Stomach (tissue), 9 donors: ENCODE results near the gene SPTBN2. TPM values are rescaled to one million over a fixed set of nuclear protein-coding genes. Genes with fewer than 3 reads are reported as not detected.

Experiments
- DNase-seq, 2 donors: peaks; one replicate each; pipeline versions ENCODE4 v3.0.0 to v3.0.0-alpha.2; 2013 to 2019
- H3K27ac ChIP-seq, 5 donors: fragments of 200-600 bp in 4 of 5; sonication (generic) in 4 of 5; one replicate each; pipeline ENCODE4 v1.5.1; 2013 to 2019; ENCODE audit warnings: mild to moderate bottlenecking in 1 of 5, moderate library complexity in 1 of 5
- H3K27me3 ChIP-seq, 3 donors: fragments of 200-600 bp; sonication (generic); one replicate each; pipeline ENCODE4 v1.5.1; 2017 to 2019; ENCODE audit warnings: mixed run types in 1 of 3
- H3K36me3 ChIP-seq, 4 donors: fragments of 200-600 bp; sonication (generic); 1 replicate in 3 of 4; 2 replicates in 1 of 4; pipeline ENCODE4 v1.5.1; 2016 to 2019
- H3K4me1 ChIP-seq, 4 donors: fragments of 200-600 bp; sonication (generic); one replicate each; pipeline ENCODE4 v1.5.1; 2016 to 2019
- H3K4me3 ChIP-seq, 4 donors: fragments of 200-600 bp; sonication (generic) in 3 of 4; one replicate each; pipeline ENCODE4 v1.5.1; 2016 to 2019; ENCODE audit warnings: mild to moderate bottlenecking in 1 of 4
- H3K9me3 ChIP-seq, 4 donors: fragments of 200-600 bp; sonication (generic); one replicate each; pipeline ENCODE4 v1.5.1; 2016 to 2019
- EP300 ChIP-seq: sonication (generic); formaldehyde crosslinking; IDR thresholded peaks from one replicate; pipeline ENCODE4 v1.6.1; 2017; ENCODE audit warnings: antibody characterized with exemption
- POLR2A ChIP-seq, 4 donors: fragments of 450-650 bp; IDR thresholded peaks; one replicate each; pipeline ENCODE4 v1.6.1; 2016; ENCODE audit warnings: antibody characterized with exemption in 4 of 4, control low read depth in 2 of 4, mild to moderate bottlenecking in 1 of 4, moderate library complexity in 1 of 4
- POLR2AphosphoS5 ChIP-seq, 3 donors: sonication (generic); formaldehyde crosslinking; IDR thresholded peaks; one replicate each; pipeline ENCODE4 v1.6.1; 2016; ENCODE audit warnings: antibody characterized with exemption in 3 of 3
- WGBS, 5 donors: extraction: QIAGEN DNeasy Blood & Tissue Kit in 3 of 5; methylation state at CpG; one replicate each; pipeline versions ENCODE4 v1.1.5 to v1.1.7; 2013 to 2018; 5-methylcytosine and 5-hydroxymethylcytosine counted together
- intact Hi-C: fragments of 100-400 bp; cut with DNase I; formaldehyde crosslinking; loops from one replicate; pipeline ENCODE4 v1.15.1; 2023; ENCODE audit warnings: low total_unique reads
- polyA plus RNA-seq, 3 donors: library from polyadenylated mRNA; stranded (reverse); fragments of 200-250 nt; gene quantifications; one replicate each; pipeline ENCODE4 v1.2.3, GENCODE V29; 2013
- total RNA-seq, 5 donors: library from RNA; depleted of rRNA; stranded (reverse); fragments of >200 nt; gene quantifications; one replicate each; pipeline versions ENCODE4 v1.1.0 to v1.2.3, GENCODE V29; 2014 to 2016
- TF ChIP-seq, protein P1 (sequence below), 7 experiments: fragments of 450-650 bp in 4 of 7; fragments of 200-600 bp in 3 of 7; sonication (generic) in 3 of 7; IDR thresholded peaks; one replicate each; pipeline ENCODE4 v1.5.1; 2016 to 2019; ENCODE audit warnings: antibody characterized with exemption in 7 of 7, control low read depth in 2 of 7, mild to moderate bottlenecking in 1 of 7
- donor health status: healthy with polysubstance abuse.
- donor health status: Bipolar disorder and iron deficiency.
- donor health status: healthy.

The SPTBN2 gene
- total and polyA plus RNA-seq, 8 donors, result 2.4 to 134 (median 10.4) TPM

- no peaks in the 10 kb centered on the region for H3K9me3 ChIP-seq
- intact Hi-C loops, result loop anchor here (10.0 kb wide), 1 partner anchor 284 kb away; no protein-coding TSS in a partner anchor
- H3K36me3 ChIP-seq, result peaks cover 0 to 3% (median 0%) of the 10 kb centered on the region in 4 donors
- no peak overlapping the region for H3K4me3 ChIP-seq
- no peaks in the 10 kb centered on the region for H3K4me1 ChIP-seq
- H3K27me3 ChIP-seq, result no peaks in the 10 kb centered on the region
- no peak for DNase-seq
- WGBS, 5 donors, result 82 to 88% (median 84%) methylated on average over 26 to 28 of the region's 28 CpGs
- no peak overlapping the region for H3K27ac ChIP-seq
- TF ChIP-seq POLR2AphosphoS5 (IDR thresholded peaks at IDR 0.05) (no peak), EP300 (no peak)
- TF ChIP-seq, protein P1, sequence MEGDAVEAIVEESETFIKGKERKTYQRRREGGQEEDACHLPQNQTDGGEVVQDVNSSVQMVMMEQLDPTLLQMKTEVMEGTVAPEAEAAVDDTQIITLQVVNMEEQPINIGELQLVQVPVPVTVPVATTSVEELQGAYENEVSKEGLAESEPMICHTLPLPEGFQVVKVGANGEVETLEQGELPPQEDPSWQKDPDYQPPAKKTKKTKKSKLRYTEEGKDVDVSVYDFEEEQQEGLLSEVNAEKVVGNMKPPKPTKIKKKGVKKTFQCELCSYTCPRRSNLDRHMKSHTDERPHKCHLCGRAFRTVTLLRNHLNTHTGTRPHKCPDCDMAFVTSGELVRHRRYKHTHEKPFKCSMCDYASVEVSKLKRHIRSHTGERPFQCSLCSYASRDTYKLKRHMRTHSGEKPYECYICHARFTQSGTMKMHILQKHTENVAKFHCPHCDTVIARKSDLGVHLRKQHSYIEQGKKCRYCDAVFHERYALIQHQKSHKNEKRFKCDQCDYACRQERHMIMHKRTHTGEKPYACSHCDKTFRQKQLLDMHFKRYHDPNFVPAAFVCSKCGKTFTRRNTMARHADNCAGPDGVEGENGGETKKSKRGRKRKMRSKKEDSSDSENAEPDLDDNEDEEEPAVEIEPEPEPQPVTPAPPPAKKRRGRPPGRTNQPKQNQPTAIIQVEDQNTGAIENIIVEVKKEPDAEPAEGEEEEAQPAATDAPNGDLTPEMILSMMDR (IDR thresholded peaks at IDR 0.05), result no peak
Observed at GRCh38 chr11:66688561-66689534, 40.2 kb downstream of the SPTBN2 start.

DNA sequence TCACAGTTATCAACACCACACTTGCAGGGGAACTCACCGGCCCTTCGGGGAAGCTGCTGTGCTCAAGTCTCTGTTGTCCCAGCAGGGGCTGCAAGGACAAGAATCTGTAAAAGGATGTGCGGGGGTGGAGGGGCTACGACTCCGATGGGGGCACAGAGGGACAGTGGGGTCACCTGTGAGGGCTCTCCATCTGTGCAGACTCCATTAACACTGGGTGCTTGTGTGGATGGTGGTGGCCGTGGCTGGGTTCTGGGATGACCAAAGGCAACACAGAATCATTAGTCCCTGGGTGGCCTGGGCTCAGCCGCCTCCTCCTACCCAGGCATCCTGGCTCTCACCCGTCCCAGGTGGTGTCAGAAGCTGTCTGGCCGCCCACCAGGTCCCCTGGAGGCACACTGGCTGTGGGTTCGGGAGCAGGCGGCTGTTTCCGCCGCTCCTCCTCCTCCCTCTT lies 41.2 kb downstream of the SPTBN2 start:
- Histone ChIP-seq H3K4me1 (no peaks in the 10 kb centered on the region), H3K36me3 (peaks cover 0 to 3% (median 0%) of the 10 kb centered on the region in 4 donors), H3K27me3 (no peaks in the 10 kb centered on the region), H3K27ac (no peak overlapping the region), H3K4me3 (no peak overlapping the region), H3K9me3 (no peaks in the 10 kb centered on the region)
- TF ChIP-seq POLR2A (IDR thresholded peaks at IDR 0.05) (no peak), POLR2AphosphoS5 (IDR thresholded peaks at IDR 0.05) (no peak), EP300 (no peak)
- TF ChIP-seq, protein P1 (IDR thresholded peaks at IDR 0.05), result no peak
- 80 to 90% (median 88%) methylated on average over 12 to 13 of the region's 13 CpGs for WGBS, 5 donors
- DNase-seq, result no peak
- intact Hi-C loops, result loop anchor here (10.0 kb wide), 1 partner anchor 283 kb away; no protein-coding TSS in a partner anchor

- intact Hi-C loops, result loop anchor here (10.0 kb wide), 1 partner anchor 282 kb away; no protein-coding TSS in a partner anchor
- Histone ChIP-seq H3K4me1 (no peaks in the 10 kb centered on the region), H3K36me3 (peaks cover 0 to 3% (median 0%) of the 10 kb centered on the region in 4 donors), H3K27me3 (no peaks in the 10 kb centered on the region), H3K27ac (no peak overlapping the region), H3K4me3 (no peak overlapping the region), H3K9me3 (no peaks in the 10 kb centered on the region)
- TF ChIP-seq EP300, result no peak
- 88 to 93% (median 92%) methylated on average over 27 to 33 of the region's 33 CpGs for WGBS, 5 donors
- no peak for DNase-seq
Observed at GRCh38 chr11:66686801-66687750, 41.9 kb downstream of the SPTBN2 start.

DNA sequence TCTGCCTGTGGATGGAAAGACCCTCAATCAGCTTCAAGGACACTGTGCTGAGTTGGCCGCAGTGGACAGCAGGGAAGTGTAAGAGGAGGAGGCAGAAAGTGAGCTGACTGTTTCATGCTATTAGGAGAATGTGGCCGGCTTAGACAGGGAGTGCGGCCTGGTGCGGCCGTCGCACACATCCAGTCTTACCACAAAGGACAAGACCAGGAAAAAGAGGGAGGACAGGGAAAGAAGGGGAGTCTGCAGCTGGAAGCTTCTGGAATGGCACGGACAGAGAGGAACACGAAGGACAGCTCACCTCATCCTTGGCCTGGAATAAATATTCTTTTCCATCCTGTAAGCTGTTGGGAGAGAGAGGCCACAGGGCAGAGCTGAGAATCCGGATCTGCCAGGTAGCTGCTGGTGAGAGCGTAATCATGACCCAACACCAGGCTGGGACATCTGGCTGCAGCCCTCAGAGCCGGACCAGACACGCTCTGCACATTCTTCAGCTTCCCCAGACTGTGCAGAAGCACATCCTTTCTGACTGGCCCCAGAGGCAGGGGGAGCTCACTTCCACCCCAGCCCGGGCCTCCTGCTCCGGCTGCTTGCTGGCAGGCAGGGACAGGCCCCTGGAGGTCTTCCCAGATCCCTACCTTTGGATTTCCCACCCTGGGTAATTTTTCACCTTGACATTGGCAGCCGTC lies 42.8 kb downstream of the SPTBN2 start:
- peak in 1 of 2 donors; percentile 26 for DNase-seq
- peaks cover 0 to 3% (median 0%) of the 10 kb centered on the region in 4 donors for H3K36me3 ChIP-seq
- intact Hi-C loops, result loop anchor here (10.0 kb wide), 1 partner anchor 281 kb away; no protein-coding TSS in a partner anchor
- WGBS, 5 donors, result 80 to 92% (median 89%) methylated on average over 15 of the region's 15 CpGs
- H3K27me3 ChIP-seq, result no peaks in the 10 kb centered on the region
- no peak overlapping the region for H3K27ac ChIP-seq
- H3K9me3 ChIP-seq, result no peaks in the 10 kb centered on the region
- H3K4me1 ChIP-seq, result no peaks in the 10 kb centered on the region
- H3K4me3 ChIP-seq, result no peak overlapping the region
- TF ChIP-seq EP300, result no peak
- TF ChIP-seq, protein P1 (IDR thresholded peaks at IDR 0.05), result no peak
- TF ChIP-seq POLR2A (IDR thresholded peaks at IDR 0.05), result no peak
- TF ChIP-seq POLR2AphosphoS5 (IDR thresholded peaks at IDR 0.05), result no peak
